Brain microvascular endothelial cell (primary cell): ENCODE data around the gene BET1.

Source experiments
- DNase-seq: peaks from one replicate; pipeline ENCODE4 v3.0.0-alpha.2; 2020
- H3K27ac ChIP-seq: fragments of 250-450 bp; sonication (Bioruptor Pico); 2 replicates; pipeline ENCODE4 v1.5.1; 2020; ENCODE audit warnings: mild to moderate bottlenecking, moderate library complexity
- H3K27me3 ChIP-seq: fragments of 250-450 bp; sonication (Bioruptor Pico); replicated peaks from 2 replicates; pipeline ENCODE4 v1.5.1; 2020; ENCODE audit warnings: mild to moderate bottlenecking
- H3K36me3 ChIP-seq: fragments of 250-450 bp; sonication (Bioruptor Pico); replicated peaks from 2 replicates; pipeline ENCODE4 v1.5.1; 2020; ENCODE audit warnings: mild to moderate bottlenecking
- H3K4me3 ChIP-seq: 2 replicates; pipeline ENCODE4 v1.5.1; 2011; ENCODE audit warnings: low read depth, mild to moderate bottlenecking, control low read depth, low read length, moderate library complexity
- CTCF ChIP-seq: IDR thresholded peaks from 2 replicates; pipeline ENCODE4 v1.5.1; 2011; ENCODE audit warnings: low read depth, mild to moderate bottlenecking, moderate library complexity, low read length, control low read depth, inconsistent platforms; ENCODE audit errors: missing control alignments
- in situ Hi-C: cut with HindIII; loops from 2 replicates; pipeline ENCODE4 v1.10.0; 2017; ENCODE audit warnings: low sequenced_read_pairs, low pct_ligation_motif_present

Gene BET1

DNA sequence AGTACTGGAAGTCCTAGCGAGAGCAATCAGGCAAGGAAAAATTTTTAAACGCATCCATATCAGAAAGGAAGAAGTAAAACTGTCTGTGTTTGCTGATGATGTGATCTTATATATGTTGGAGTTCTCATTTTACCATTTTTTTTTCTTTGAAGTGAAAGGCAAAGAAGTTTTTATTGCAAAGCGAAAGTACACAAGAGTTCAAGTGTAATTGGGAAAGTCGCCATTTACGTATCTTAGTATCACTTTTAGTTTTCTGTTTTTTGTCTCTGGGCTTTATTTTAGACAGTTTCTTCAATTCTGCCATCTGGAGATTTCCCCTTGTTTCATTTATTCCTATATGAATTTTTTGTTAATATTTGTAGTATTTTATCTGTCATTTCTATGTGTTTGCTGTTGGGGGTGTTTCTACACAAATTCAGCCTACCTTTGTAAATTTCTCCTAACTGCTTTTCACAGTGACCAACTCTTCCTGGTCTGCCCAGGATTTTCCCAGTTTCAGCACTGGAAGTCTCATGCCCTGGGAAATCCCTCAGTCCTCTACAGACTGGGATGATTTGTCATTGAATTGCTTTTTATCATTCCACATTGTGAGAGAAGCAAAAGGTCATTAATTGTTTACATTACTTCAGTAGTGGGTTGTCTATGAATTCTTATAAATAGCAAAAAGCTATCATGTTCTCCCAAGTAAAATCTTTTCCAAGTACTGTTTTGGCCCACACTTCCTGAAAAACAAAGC is 23.2 kb downstream of the BET1 start:
- no peak overlapping the region for H3K27ac ChIP-seq
- no peaks in the 10 kb centered on the region for H3K36me3 ChIP-seq
- H3K4me3 ChIP-seq: no peak overlapping the region
- H3K27me3 ChIP-seq: no peaks in the 10 kb centered on the region
- no peak for TF ChIP-seq CTCF
- no peak for DNase-seq
- in situ Hi-C loops: no loop called here

DNA sequence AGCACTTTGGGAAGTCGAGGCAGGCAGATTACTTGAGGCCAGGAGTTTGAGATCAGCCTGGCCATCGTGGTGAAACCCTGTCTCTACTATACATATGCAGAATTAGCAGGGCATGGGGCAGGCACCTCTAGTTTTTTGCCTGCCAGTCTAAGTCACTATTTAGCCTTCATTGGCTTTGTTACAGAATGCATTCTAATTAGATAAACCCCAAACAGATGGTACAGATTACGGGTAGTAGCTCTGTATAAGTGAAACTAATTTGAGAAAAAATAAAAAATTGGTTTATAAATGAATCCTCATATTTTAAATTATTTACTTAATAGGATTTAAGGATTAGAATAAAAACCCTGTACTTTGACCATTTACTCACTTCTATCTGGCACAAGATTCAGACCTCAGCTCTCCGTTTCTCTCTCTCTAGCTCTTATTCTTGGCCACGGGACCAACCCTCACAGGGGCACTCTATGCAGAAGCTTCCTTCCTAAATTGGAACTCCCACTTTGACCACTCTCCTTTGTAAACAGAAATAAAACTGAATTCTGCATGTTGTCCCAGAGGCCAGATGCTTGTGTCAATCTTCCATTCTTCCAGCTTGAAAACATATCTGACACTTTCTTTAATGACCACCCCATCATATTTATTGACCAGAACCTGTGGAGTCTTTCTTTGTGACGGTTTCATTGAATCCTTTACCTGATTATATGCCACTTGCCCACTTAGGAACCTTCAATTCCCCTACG is 26.8 kb downstream of the BET1 start:
- DNase-seq: no peak
- Histone ChIP-seq H3K27ac (no peak overlapping the region), H3K27me3 (no peaks in the 10 kb centered on the region), H3K4me3 (no peak overlapping the region), H3K36me3 (no peaks in the 10 kb centered on the region)
- in situ Hi-C loops: no loop called here
- no peak for TF ChIP-seq CTCF

DNA sequence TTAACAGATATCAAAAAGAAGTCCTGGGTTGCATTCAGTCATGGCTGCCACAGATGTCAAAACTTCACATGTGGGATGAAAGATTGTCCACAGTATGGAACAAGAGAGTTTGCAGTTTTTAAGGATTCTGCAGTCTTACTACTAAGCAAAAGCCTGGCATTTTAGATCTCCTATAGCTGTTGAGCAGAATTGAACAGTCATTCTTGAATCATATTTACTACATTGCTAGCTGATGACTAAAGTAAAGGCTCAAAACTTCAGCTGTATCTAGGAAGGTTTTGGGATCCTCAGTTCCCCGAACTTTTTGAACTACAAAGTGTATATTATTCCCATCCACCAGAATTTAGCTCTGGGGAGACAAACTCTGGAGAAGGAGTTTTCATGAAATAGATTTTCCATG is 31.0 kb downstream of the BET1 start:
- no peak for DNase-seq
- TF ChIP-seq CTCF: no peak
- in situ Hi-C loops: no loop called here
- H3K36me3 ChIP-seq: no peaks in the 10 kb centered on the region
- H3K27me3 ChIP-seq: no peaks in the 10 kb centered on the region
- no peak overlapping the region for H3K4me3 ChIP-seq
- no peak overlapping the region for H3K27ac ChIP-seq

DNA sequence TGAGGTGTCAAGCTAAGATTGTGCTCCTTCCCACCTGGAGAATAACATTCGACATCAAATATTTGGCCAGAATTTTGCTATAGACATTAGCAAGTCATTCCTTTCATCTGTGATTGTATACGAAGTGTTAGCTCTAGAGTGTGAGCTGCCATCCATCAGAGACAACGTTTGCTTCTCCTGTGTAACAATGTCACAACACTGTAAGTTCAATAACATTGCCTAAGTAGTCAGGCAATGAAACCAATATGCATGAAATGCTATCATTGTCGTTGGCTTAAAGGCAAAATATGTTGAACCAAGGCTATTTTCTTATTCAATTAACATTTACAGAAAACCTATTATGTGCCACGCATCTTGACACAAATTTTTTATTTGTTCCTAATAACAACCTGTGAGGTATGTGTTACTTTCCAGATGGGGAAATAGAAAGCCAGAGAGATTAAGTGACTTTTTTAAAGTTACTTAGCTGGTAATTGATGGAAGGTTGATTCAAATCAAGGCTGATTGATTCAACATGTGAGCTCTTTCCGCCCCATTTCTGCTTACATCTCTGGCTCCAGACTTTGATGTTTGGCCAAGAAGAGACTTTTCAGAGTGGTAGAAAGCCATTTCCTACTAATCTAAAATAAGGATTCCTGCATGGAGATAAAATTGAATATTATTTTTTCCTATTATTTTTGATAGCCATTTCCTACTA is 32.0 kb downstream of the BET1 start:
- TF ChIP-seq CTCF: no peak
- Histone ChIP-seq H3K27me3 (no peaks in the 10 kb centered on the region), H3K36me3 (no peaks in the 10 kb centered on the region), H3K4me3 (no peak overlapping the region), H3K27ac (no peak overlapping the region)
- no peak for DNase-seq
- in situ Hi-C loops: no loop called here

GRCh38 chr7:93968911-93969620 is 35.1 kb downstream of the BET1 start:
- no peak overlapping the region for H3K4me3 ChIP-seq
- H3K36me3 ChIP-seq: no peaks in the 10 kb centered on the region
- TF ChIP-seq CTCF: no peak
- no peak for DNase-seq
- in situ Hi-C loops: no loop called here
- no peak overlapping the region for H3K27ac ChIP-seq
- no peaks in the 10 kb centered on the region for H3K27me3 ChIP-seq
